GM18867 (cell line): ENCODE results near the gene APMAP.

ENCODE experiments used
- ATAC-seq: cut with Tn5 transposase; IDR thresholded peaks from one replicate; pipeline ENCODE4 v1.9.1; 2021; ENCODE audit warnings: mild to moderate bottlenecking, moderate library complexity; ENCODE audit not compliant: unreplicated experiment

APMAP gene

DNA sequence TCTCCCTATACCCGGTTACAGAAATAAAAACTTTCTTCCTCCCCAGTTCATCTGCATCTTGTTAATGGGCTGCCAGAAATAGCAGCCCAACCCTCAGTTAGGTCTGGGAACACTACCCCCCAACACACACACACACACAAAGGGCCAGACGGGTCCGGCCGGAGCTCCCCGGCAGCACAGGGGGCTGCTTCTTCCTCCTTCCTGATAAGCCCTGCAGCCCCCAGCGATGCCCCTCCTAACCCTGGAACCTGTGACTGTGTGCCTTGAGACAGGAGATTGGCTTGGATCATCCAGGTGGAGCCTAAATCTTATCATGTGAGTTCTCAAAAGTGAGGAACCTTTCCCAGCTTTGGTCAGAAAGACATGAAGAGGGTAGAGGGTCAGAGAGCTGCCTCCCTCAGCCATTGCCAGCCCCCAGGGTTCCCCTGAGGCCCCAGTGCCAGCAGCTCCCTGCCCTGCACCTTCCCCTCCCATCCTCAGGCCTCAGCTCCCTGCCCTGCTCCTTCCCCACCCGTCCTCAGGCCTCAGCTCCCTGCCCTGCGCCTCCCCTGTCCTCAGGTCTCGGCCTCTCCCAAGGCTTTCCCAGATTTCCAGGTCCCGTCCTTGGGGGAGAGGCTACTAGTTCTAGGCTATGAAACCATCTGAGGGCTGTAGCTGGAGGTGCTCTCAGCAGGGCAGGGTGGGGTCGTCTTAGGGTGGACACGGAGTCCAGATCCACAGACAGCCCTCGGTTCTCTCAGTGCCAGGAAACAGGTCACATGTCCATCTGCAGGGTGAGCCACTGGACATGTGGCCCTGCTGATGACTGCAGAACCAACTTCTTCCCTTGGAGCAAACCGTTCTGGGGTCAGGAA lies 77.9 kb downstream of the APMAP start:
- no peak for ATAC-seq

DNA sequence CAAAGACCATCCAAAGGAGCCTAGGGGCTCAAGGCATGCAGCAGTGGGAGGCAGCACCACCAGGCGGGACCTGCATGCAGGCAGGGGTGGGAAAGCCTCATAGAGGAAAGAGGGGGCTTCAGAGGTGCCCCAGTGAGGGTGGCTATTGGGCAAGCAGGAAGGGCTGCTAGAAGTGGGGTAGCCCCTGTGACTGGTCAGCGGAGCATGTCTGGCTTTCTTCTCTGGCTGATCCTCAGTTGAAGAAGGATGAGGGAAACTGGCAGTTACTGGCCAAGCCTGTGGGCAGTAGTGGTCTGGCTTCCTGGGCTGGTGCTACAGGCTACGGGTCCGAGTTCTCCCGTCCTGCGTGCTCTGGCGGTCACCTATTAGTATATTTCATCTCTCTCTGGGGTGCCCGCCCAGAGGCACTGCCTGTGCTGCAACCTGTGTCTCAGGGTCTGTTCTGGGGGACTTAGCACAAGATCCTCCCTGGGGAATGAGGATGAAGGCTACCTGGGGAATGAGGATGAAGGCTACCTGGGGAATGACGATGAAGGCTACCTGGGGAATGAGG lies 79.4 kb downstream of the APMAP start:
- ATAC-seq: no peak
